ENCODE data around the gene CALHM1. TPM values are rescaled to one million over a fixed set of nuclear protein-coding genes. Genes with fewer than 3 reads are reported as not detected.

Gene CALHM1
- polyA plus RNA-seq, 2 donors = not detected

DNA sequence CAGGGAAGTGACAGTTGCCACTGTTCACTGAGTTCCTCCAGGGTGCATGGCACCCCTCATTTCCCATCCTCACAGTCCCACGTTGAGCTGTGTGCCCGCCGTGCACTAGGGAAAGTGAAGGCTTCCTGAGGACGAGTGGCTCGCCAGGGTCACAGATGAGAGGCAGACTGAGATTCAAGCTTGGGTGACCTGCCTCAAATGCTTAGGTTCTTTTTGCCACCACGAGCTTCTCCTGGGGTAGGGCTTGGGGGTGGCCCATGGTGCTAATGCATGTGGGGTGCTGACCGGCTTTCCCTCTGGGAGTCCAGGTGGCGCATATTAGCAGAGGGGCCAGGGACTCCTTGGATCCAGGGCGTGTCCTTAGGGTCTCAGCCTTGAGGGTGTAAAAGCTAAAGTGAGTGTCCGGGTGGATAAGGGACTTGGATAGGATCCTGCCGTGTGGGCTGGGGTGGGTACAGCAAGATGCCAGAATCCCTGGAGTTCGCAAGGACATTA is 8.5 kb downstream of the CALHM1 start:
- Histone ChIP-seq H3K9me3 (ENCODE audit: control insufficient read depth in 2 of 2, insufficient read depth in 1 of 2, low read depth in 1 of 2, low read length in 1 of 2) (no peaks in the 10 kb centered on the region), H3K4me3 (ENCODE audit: low read depth in 1 of 2, low read length in 2 of 2) (peak overlapping the region; percentile 14 to 43), H3K27ac (ENCODE audit: low read depth in 2 of 2, low read length in 1 of 2) (peak overlapping the region; percentile 0 to 93), H3K4me1 (ENCODE audit: control insufficient read depth in 2 of 2, insufficient read depth in 2 of 2, low read length in 1 of 2) (peaks cover 8 to 25% of the 10 kb centered on the region in 2 donors), H3K36me3 (ENCODE audit: control insufficient read depth in 2 of 2, insufficient read depth in 2 of 2, low read length in 1 of 2) (peaks cover 10 to 26% of the 10 kb centered on the region in 2 donors), H3K27me3 (ENCODE audit: control insufficient read depth in 1 of 2, insufficient read depth in 2 of 2, low read length in 2 of 2) (no peaks in the 10 kb centered on the region)
- WGBS, 2 donors = 85 to 86% methylated on average over 12 of the region's 12 CpGs

GRCh38 chr10:103449208-103450144 is 9.2 kb downstream of the CALHM1 start:
- Histone ChIP-seq H3K4me1 (ENCODE audit: control insufficient read depth in 2 of 2, insufficient read depth in 2 of 2, low read length in 1 of 2) (peaks cover 8 to 25% of the 10 kb centered on the region in 2 donors), H3K4me3 (ENCODE audit: low read depth in 1 of 2, low read length in 2 of 2) (no peak overlapping the region), H3K36me3 (ENCODE audit: control insufficient read depth in 2 of 2, insufficient read depth in 2 of 2, low read length in 1 of 2) (peaks cover 10 to 34% of the 10 kb centered on the region in 2 donors), H3K9me3 (ENCODE audit: control insufficient read depth in 2 of 2, insufficient read depth in 1 of 2, low read depth in 1 of 2, low read length in 1 of 2) (no peaks in the 10 kb centered on the region), H3K27ac (ENCODE audit: low read depth in 2 of 2, low read length in 1 of 2) (peak overlapping the region; percentile 46 to 47), H3K27me3 (ENCODE audit: control insufficient read depth in 1 of 2, insufficient read depth in 2 of 2, low read length in 2 of 2) (no peaks in the 10 kb centered on the region)
- WGBS, 2 donors = 79 to 83% methylated on average over 34 of the region's 34 CpGs

DNA sequence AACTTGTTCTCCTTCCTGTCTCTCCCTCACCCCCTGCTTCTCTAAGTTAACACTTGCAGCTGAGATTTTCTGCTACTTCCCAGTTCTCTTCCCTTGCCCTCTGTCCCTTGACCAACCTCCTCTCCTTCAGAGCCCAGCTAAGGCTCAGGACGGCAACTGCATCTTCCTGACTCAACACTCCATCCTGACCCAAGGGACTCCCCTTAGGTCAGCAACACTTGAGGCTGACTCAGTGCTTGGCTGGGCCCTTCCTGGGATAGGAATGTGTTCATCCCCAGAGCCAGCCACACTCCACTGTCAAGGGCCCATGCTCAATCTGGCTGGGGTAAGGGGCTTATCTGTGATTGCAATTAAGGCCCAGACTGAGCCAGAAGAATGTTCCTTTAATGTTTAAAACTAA is 10.0 kb downstream of the CALHM1 start:
- Histone ChIP-seq H3K9me3 (ENCODE audit: control insufficient read depth in 2 of 2, insufficient read depth in 1 of 2, low read depth in 1 of 2, low read length in 1 of 2) (no peaks in the 10 kb centered on the region), H3K36me3 (ENCODE audit: control insufficient read depth in 2 of 2, insufficient read depth in 2 of 2, low read length in 1 of 2) (peaks cover 10 to 42% of the 10 kb centered on the region in 2 donors), H3K27me3 (ENCODE audit: control insufficient read depth in 1 of 2, insufficient read depth in 2 of 2, low read length in 2 of 2) (no peaks in the 10 kb centered on the region), H3K27ac (ENCODE audit: low read depth in 2 of 2, low read length in 1 of 2) (no peak overlapping the region), H3K4me3 (ENCODE audit: low read depth in 1 of 2, low read length in 2 of 2) (no peak overlapping the region), H3K4me1 (ENCODE audit: control insufficient read depth in 2 of 2, insufficient read depth in 2 of 2, low read length in 1 of 2) (peaks cover 8 to 25% of the 10 kb centered on the region in 2 donors)
- WGBS, 2 donors = 38 to 63% methylated on average over 1 of the region's 1 CpG

GRCh38 chr10:103447187-103447586 is 11.5 kb downstream of the CALHM1 start:
- H3K4me3 ChIP-seq (ENCODE audit: low read depth in 1 of 2, low read length in 2 of 2) = no peak overlapping the region
- peaks cover 12 to 55% of the 10 kb centered on the region in 2 donors for H3K36me3 ChIP-seq (ENCODE audit: control insufficient read depth in 2 of 2, insufficient read depth in 2 of 2, low read length in 1 of 2)
- no peaks in the 10 kb centered on the region for H3K27me3 ChIP-seq (ENCODE audit: control insufficient read depth in 1 of 2, insufficient read depth in 2 of 2, low read length in 2 of 2)
- peaks cover 8 to 23% of the 10 kb centered on the region in 2 donors for H3K4me1 ChIP-seq (ENCODE audit: control insufficient read depth in 2 of 2, insufficient read depth in 2 of 2, low read length in 1 of 2)
- peak overlapping the region in 1 of 2 donors; percentile 2 for H3K27ac ChIP-seq (ENCODE audit: low read depth in 2 of 2, low read length in 1 of 2)
- H3K9me3 ChIP-seq (ENCODE audit: control insufficient read depth in 2 of 2, insufficient read depth in 1 of 2, low read depth in 1 of 2, low read length in 1 of 2) = no peaks in the 10 kb centered on the region
- 95 to 96% methylated on average over 23 of the region's 23 CpGs for WGBS, 2 donors

DNA sequence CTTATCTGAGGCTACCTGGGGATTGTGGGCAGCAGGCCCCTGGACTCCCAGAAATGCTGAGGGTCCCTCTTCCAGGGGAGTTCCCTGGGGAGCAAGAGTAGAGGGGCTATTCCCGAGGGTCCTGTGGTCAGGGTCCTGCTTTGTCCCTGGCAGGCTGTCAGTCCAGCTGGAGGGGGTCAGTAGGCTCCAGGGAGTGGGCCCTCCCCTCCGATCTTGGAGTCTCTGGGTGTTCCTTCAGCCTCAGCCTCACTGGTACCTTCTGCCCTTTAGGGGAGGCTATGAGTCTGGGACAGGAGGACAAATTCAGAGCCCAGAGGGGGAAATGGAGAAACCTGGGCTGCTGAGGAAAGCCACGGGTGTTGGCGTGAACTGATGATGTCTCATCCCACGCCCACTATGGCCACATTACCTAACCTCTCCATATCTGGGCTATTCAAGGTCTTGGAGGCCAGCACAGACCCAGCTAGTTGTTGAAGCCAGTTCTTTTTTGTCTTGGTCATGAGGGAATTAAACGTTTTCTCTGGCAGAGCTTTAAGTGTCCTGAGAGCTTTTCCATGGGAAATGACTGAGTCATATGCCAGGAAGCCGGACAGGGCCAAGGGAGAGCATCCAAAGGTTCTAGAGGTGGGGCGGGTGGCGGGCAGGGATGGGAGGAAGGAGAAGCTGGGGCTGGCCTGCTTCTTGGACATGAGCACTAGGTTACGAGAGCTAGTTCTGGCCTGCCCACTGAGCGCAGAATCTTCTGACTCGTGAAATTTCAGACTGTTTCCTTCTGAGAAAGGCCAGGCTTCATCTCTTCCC is 12.7 kb downstream of the CALHM1 start:
- peaks cover 8 to 15% of the 10 kb centered on the region in 2 donors for H3K4me1 ChIP-seq (ENCODE audit: control insufficient read depth in 2 of 2, insufficient read depth in 2 of 2, low read length in 1 of 2)
- H3K27me3 ChIP-seq (ENCODE audit: control insufficient read depth in 1 of 2, insufficient read depth in 2 of 2, low read length in 2 of 2) = no peaks in the 10 kb centered on the region
- no peak overlapping the region for H3K4me3 ChIP-seq (ENCODE audit: low read depth in 1 of 2, low read length in 2 of 2)
- 57 to 65% methylated on average over 12 of the region's 12 CpGs for WGBS, 2 donors
- peak overlapping the region; percentile 68 to 77 for H3K27ac ChIP-seq (ENCODE audit: low read depth in 2 of 2, low read length in 1 of 2)
- H3K9me3 ChIP-seq (ENCODE audit: control insufficient read depth in 2 of 2, insufficient read depth in 1 of 2, low read depth in 1 of 2, low read length in 1 of 2) = no peaks in the 10 kb centered on the region
- peaks cover 12 to 56% of the 10 kb centered on the region in 2 donors for H3K36me3 ChIP-seq (ENCODE audit: control insufficient read depth in 2 of 2, insufficient read depth in 2 of 2, low read length in 1 of 2)

DNA sequence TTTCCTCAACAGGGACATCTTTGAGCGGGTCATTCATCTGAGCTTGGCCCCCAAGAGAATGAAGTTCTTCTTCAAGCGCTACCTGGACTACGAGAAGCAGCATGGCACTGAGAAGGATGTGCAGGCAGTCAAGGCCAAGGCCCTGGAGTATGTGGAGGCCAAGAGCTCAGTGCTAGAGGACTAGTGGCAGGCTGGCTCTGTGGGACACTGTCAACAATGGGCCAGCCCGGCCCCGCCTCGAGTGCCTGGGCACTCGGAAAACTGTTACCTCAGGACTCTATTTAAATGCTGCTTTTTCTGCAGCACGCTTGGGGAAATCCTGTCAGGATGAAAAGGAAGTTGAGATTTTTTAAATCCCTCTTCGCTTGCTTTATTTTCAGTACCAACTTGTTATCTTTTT is 13.3 kb downstream of the CALHM1 start:
- H3K9me3 ChIP-seq (ENCODE audit: control insufficient read depth in 2 of 2, insufficient read depth in 1 of 2, low read depth in 1 of 2, low read length in 1 of 2) = no peaks in the 10 kb centered on the region
- H3K27me3 ChIP-seq (ENCODE audit: control insufficient read depth in 1 of 2, insufficient read depth in 2 of 2, low read length in 2 of 2) = no peaks in the 10 kb centered on the region
- H3K27ac ChIP-seq (ENCODE audit: low read depth in 2 of 2, low read length in 1 of 2) = peak overlapping the region; percentile 68 to 77
- peaks cover 12 to 59% of the 10 kb centered on the region in 2 donors for H3K36me3 ChIP-seq (ENCODE audit: control insufficient read depth in 2 of 2, insufficient read depth in 2 of 2, low read length in 1 of 2)
- peaks cover 8 to 13% of the 10 kb centered on the region in 2 donors for H3K4me1 ChIP-seq (ENCODE audit: control insufficient read depth in 2 of 2, insufficient read depth in 2 of 2, low read length in 1 of 2)
- H3K4me3 ChIP-seq (ENCODE audit: low read depth in 1 of 2, low read length in 2 of 2) = no peak overlapping the region
- WGBS, 2 donors = 82 to 88% methylated on average over 9 of the region's 9 CpGs

- Histone ChIP-seq H3K27me3 (ENCODE audit: control insufficient read depth in 1 of 2, insufficient read depth in 2 of 2, low read length in 2 of 2) (no peaks in the 10 kb centered on the region), H3K36me3 (ENCODE audit: control insufficient read depth in 2 of 2, insufficient read depth in 2 of 2, low read length in 1 of 2) (peaks cover 16 to 54% of the 10 kb centered on the region in 2 donors), H3K27ac (ENCODE audit: low read depth in 2 of 2, low read length in 1 of 2) (no peak overlapping the region), H3K4me3 (ENCODE audit: low read depth in 1 of 2, low read length in 2 of 2) (no peak overlapping the region), H3K9me3 (ENCODE audit: control insufficient read depth in 2 of 2, insufficient read depth in 1 of 2, low read depth in 1 of 2, low read length in 1 of 2) (no peaks in the 10 kb centered on the region), H3K4me1 (ENCODE audit: control insufficient read depth in 2 of 2, insufficient read depth in 2 of 2, low read length in 1 of 2) (peaks cover 4 to 5% of the 10 kb centered on the region in 2 donors)
- WGBS, 2 donors = 70 to 82% methylated on average over 10 of the region's 10 CpGs
These were observed 14.2 kb downstream of the CALHM1 start for GRCh38 chr10:103444478-103444877.

- Histone ChIP-seq H3K27ac (ENCODE audit: low read depth in 2 of 2, low read length in 1 of 2) (no peak overlapping the region), H3K36me3 (ENCODE audit: control insufficient read depth in 2 of 2, insufficient read depth in 2 of 2, low read length in 1 of 2) (peaks cover 12 to 48% of the 10 kb centered on the region in 2 donors)
These were observed 15.1 kb downstream of the CALHM1 start for GRCh38 chr10:103443475-103444185.

GRCh38 chr10:103442031-103442461 is 16.7 kb downstream of the CALHM1 start:
- no peaks in the 10 kb centered on the region for H3K9me3 ChIP-seq (ENCODE audit: control insufficient read depth in 2 of 2, insufficient read depth in 1 of 2, low read depth in 1 of 2, low read length in 1 of 2)
- H3K36me3 ChIP-seq (ENCODE audit: control insufficient read depth in 2 of 2, insufficient read depth in 2 of 2, low read length in 1 of 2) = peaks cover 12 to 47% of the 10 kb centered on the region in 2 donors
- no peak overlapping the region for H3K4me3 ChIP-seq (ENCODE audit: low read depth in 1 of 2, low read length in 2 of 2)
- 76 to 77% methylated on average over 13 of the region's 13 CpGs for WGBS, 2 donors
- H3K27ac ChIP-seq (ENCODE audit: low read depth in 2 of 2, low read length in 1 of 2) = no peak overlapping the region
- no peaks in the 10 kb centered on the region for H3K4me1 ChIP-seq (ENCODE audit: control insufficient read depth in 2 of 2, insufficient read depth in 2 of 2, low read length in 1 of 2)
- H3K27me3 ChIP-seq (ENCODE audit: control insufficient read depth in 1 of 2, insufficient read depth in 2 of 2, low read length in 2 of 2) = no peaks in the 10 kb centered on the region

More at GRCh38 chr10:103443475-103444185, 15.1 kb downstream of the CALHM1 start:
- 81 to 87% methylated on average over 23 of the region's 23 CpGs for WGBS, 2 donors
- H3K27me3 ChIP-seq (ENCODE audit: control insufficient read depth in 1 of 2, insufficient read depth in 2 of 2, low read length in 2 of 2) = no peaks in the 10 kb centered on the region
- H3K4me1 ChIP-seq (ENCODE audit: control insufficient read depth in 2 of 2, insufficient read depth in 2 of 2, low read length in 1 of 2) = no peaks in the 10 kb centered on the region
- H3K4me3 ChIP-seq (ENCODE audit: low read depth in 1 of 2, low read length in 2 of 2) = no peak overlapping the region
- no peaks in the 10 kb centered on the region for H3K9me3 ChIP-seq (ENCODE audit: control insufficient read depth in 2 of 2, insufficient read depth in 1 of 2, low read depth in 1 of 2, low read length in 1 of 2)
